GM18508 (cell line): ENCODE measurements around the gene RPL39L.
"Not testable (repeated sequence)": the region's sequence is repeated elsewhere in the genome, so short reads cannot be mapped to it uniquely, and the experiment has no call there.

Experiments
- ATAC-seq: cut with Tn5 transposase; IDR thresholded peaks from one replicate; pipeline ENCODE4 v1.9.1; 2021; ENCODE audit warnings: moderate number of reproducible peaks; ENCODE audit not compliant: insufficient read depth, unreplicated experiment

Gene RPL39L

DNA sequence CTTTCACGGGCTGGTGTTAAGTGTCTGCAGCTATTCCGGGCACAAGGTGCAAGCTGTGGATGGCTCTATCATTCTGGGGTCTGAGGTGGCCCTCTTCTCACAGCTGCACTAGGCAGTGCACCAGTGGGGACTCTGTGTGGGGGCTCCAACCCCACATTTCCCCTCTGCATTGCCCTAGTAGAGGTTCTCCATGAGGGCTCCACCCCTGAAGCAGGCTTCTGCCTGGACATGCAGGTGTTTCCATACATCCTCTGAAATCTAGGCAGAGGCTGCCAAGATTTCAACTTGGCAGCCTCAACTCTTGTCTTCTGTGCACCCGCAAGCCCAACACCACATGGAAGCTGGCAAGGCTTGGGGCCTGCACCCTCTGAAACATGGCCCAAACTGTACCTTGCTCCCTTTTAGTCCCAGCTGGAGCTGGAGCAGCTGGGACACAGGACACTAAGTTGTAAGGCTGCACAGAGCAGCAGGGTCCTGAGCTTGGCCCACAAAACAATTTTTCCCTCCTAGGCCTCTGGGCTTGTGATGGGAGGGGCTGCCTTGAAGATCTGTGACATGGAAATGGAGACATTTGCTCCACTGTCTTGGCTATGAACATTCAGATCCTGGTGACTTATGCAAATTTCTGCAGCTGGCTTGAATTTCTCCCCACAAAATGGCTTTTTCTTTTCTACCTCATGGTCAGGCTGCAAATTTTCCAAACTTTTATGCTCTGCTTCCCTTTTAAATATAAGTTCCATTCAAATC is 6.0 kb upstream of the RPL39L start:
- ATAC-seq = no peak

DNA sequence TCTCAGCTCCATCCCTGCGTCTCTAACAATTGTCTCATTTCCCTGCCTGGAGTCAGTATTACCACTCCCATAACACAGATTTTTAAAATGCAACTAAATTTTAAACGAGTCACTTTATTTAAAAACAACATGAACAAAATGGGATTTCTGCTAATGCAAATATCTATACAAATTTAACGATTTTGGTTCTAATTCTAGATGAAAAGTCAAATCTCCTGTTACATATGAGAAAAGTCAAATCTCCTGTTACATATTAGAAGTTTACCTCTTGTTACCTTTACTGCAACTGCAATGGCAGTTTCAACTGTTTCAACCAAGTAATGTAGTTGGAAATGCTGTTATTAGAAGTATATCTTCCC is 578 bp upstream of the RPL39L start:
- no peak for ATAC-seq

DNA sequence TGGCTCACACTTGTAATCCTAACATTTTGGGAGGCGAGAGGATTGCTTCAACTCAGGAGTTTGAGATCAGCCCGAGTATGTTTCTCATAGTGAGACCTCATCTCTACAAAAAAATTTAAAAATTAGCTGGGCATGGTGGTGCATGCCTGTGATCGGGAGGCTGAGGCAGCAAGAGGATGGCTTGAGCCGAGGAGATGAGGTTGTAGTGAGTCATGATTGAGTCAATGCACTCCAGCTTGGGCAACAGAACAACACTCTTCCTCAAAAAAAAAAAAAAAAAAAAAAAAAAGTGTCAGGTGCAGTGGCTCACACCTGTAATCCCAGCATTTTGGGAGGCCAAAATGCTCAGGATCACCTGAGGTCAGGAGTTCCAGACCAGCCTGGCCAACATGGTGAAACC is 2.4 kb downstream of the RPL39L start:
- no peak for ATAC-seq

DNA sequence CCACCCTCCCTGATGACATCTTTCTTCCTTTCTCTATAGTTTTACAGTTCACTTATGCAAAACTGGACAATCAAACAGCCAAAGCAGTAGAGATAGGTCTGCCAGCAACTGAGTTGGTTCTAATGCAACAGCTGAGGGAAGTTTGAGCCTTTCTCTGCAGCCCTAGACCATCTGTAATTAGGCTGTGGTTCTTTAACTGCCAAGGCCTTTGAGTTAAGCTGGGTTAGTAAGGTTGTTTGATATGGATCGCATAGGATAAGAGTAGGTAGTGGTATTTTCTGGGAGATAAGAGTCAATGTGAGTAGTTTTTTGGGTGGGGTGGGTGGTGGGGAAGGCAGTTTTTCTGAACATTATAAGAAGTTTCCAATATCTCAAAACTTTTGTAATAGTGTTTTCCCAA is 3.0 kb downstream of the RPL39L start:
- no peak for ATAC-seq

DNA sequence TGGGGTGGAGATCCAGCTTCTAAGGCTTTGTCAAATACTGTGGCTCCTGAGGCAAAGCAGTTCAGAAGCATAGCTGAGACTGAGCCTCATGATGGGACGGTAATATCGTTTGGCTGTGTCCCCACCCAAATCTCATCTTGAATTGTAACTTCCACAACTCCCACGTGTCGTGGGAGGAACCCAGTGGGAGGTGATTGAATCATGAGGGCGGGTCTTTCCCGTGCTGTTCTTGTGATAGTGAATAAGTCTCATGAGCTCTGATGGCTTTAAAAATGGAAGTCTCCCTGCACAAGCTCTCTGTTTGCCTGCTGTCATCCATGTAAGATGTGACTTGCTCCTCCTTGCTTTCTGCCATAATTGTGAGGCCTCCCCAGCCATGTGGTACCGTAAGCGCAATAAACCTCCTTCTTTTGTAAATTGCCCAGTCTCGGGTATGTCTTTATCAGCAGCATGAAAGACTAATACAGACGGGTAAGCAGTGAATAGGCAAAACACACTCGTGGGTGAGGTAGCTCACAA is 4.1 kb downstream of the RPL39L start:
- ATAC-seq = not testable (repeated sequence)

DNA sequence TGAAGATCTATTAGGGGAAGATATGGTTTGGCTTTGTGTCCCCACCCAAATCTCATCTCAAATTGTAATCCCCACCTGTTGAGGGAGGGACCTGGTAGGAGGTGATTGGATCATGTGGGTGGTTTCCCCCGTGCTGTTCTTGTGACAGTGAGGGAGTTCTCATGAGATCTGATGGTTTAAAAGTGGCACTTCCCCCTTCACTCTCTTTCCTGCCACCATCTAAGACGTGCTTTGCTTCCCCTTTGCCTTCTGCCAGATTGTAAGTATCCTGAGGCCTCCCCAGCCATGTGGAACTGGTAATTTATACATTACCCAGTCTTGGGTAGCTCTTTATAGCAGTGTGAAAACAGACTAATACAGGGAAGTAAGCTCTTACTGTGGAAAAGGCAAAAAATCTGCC is 6.1 kb downstream of the RPL39L start:
- ATAC-seq = not testable (repeated sequence)

DNA sequence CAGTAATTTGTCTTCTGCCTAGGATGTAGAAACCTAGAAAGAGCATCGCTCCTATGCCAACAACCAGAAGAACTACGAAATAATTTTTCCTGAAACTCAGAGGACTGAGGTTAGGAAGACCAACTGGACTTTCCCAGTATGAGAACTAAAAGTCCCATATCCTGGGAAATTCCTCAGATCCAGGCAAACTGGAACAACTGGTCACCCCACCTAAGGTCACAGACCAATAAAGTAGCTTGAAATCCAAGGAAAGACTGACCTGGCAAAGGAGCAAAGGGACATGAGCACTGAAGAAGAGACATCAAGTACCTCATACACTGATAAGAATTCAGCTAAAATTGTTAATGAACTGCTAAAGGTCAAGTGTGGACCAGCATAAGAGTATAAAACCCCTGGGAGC is 6.6 kb downstream of the RPL39L start:
- no peak for ATAC-seq

DNA sequence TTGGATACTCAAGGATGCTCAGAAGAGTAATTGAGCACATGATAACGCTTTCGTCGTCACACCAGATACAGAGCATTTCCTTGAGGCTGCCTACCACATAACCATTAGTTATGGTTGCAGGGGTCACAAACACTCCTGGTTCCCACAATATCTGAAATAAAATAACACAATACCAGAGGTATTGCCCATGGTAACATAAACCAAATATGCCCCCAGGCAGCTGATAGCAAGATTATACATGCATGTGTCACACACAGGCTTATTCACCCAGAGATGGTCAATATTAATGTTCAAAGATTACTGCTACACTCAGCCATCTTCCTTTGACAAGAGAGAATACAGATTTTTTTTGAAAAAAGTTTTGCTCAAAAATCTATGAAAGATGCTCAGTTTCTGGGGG is 7.3 kb downstream of the RPL39L start:
- ATAC-seq = no peak

DNA sequence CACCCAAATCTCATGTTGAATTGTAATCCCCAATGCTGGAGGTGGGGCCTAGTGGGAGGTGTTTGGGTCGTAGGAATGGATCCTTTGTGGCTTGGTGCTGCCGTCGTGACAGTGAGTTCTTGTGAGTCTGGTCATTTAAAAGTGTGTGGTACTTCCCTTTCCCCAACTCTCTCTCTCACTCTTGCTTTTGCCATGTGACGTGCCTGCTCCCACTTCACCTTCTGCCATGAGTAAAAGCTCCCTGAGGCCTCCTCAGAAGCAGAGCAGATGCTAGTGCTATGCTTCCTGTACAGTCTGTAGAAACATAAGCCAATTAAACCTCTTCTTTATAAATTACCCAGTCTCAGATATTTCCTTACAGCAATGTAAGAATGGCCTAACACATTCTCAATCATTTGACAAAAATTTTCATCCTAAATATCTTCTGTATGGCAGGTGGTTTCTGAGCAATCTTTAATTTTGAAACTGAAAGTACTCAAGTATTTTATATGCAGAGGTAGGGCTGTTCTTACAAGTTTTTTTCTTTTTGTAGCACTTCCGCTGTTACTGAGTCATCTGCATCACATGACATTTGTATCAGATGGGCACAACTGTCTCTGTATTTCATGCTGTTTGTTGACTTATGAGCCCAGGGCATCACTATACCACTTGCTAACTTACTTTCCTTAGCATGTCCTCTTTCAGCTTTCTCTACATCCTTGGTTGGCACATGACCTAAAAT is 8.8 kb downstream of the RPL39L start:
- peak; percentile 70 for ATAC-seq

DNA sequence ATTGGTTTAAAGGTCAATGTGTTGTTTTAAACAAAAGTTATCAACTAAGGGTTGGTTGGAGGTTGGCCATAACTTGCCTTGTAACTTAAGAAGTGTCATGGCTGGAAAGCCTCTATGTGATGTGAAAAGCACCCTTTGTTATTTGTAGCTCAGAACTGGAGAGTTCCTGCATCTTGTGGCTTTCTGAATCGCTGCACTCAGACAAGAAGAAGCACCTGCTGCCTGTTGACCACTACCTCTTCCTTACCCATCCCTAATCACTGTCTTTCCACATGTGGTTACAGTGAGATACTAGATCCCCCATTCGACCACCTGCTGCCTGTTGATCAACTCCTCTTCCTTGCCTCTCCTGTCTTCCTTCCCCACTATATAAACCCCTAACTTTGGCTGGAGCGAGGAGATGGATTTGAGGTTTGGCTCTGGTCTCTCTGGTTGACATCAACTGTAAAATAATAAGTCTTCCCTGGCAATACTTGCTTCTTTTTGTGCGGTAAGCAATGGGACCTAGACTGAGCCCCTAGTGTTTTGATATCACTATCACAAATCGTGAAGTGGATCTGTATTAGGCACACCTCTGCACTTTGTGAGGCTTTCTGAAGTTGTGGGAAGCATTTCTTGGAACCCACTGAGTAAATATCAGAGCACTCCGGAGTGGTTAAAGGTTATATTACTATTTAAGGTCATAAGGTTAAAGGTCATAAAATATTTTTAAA is 13.8 kb downstream of the RPL39L start:
- ATAC-seq = no peak

DNA sequence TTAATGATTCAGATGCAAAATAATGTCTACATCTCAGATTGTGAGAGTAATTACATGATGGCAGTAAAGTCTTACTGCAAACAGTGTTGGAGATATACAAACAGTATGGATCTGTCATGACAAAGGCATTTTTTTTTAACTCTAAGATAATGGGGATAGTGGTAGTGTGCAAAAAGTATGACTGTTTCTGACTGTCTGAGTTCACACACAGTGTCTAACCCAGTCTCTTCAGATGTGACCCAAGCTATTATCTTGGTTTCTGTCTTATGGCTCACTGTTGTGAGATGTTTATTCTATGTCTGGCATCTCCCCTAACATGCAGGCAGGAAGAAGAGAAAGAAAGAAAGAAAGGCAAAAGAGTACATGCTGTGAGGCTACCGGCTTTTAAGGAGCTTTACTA is 17.0 kb downstream of the RPL39L start:
- no peak for ATAC-seq

DNA sequence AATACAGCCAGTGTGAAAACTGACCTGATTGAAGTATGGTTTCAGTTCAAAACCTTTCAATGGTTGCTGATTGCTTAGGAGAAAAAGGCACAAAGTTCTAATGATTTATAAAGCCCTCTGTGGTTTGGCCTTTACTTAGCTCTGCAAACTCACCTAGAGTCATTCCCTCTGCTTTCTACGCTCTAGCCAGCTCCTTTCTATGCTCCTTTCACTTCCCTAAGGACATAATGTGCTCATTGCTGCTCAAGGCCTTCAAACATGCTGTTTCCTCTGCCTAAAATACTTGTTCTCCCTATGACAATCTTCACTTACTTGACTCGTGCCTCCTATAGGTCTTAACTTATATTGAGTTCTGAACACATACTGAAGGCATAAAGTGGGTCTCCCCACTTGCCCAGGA is 19.0 kb downstream of the RPL39L start:
- no peak for ATAC-seq

DNA sequence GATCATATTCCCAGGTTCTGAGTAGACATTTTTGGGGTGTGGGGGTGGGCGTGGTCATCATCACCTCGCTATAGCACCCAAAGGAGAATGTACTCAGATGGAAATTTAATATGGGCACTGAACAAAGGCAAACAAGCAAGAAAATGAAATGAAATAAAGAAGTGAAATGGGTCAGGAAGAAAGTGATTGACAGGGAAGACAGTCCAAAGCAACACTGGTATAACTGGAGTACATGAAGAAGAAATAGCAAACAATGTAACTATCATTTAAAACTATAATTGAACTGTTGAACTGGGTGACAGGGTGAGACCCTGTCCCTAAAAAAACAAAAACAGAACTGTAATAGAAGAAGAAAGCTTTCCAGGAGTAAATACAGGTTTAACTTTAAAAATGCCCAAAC is 24.8 kb downstream of the RPL39L start:
- ATAC-seq = no peak

DNA sequence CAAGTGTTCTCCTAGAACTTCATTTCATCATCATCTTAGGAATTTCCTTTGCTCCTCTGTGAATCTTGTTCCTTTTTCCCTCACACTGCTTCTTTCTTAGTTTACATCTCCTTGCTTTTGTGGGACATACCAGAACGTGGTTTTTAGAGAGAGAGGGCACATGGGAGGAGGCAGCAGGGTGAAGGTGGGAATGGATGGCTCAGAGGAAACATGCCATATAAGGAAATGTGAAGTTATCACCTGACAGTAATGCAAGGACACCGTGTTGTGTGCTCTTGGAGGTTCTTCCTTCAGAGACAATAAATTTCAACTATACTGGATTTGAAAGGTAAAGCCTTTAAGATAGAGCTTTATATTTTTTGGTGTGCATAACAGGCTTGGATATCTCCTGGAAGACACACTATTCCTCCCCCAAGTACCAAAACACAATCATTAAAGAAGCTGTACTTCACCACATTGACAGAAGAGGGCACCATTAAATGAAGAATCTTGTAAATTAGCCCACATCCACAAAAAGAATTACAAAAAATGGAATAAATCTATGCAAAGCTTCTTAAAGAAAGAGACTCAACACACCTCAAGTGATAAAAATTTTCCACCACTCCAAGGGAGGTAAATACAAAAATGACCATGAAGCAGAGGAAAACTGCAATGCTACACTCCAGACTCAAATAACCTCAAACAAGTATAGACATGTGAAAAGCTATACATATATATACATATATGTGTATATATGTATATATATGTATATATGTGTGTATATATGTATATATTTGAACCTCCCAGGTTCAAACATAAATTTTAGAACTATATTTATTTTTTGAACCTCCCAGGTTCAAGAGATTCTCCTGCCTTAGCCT is 26.1 kb downstream of the RPL39L start:
- ATAC-seq = no peak

DNA sequence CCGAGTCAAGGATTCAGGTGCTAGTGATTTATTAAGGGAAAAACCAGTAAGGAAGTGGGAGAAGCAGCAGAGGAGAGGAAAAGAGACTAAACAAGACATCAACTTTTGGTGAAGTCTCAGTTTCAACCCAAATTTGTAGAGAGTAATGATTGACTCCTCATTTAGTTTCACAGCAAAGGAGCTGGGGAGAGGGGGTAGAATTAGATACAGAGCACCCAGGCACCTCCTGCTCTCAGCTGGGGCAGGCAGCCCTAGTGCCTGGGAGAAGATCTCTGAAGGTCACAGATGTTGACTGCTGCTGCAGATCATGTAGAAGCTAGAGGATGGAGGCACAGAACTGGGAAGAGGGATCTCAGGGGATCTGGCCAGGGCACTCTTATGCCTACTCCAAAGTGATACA is 29.1 kb downstream of the RPL39L start:
- no peak for ATAC-seq

DNA sequence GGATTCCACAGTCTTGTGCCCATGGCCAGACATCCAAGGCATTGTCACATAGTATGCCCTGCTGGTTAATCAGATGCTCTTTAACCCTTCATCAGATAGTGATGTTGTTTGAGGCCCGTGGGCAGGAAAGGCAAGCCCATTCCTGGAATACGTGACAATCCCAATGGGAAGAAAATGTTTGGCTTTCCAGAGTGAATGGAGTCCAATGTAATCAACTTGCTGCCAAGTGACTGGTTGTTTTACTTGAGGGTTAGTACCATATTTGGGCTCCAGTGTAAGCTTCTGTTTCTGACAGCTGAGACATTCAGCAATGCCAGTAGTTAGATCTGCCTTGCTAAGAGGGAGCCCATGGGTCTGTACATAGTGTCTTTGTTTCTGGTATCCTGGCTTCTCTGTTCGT is 31.3 kb downstream of the RPL39L start:
- ATAC-seq = no peak

DNA sequence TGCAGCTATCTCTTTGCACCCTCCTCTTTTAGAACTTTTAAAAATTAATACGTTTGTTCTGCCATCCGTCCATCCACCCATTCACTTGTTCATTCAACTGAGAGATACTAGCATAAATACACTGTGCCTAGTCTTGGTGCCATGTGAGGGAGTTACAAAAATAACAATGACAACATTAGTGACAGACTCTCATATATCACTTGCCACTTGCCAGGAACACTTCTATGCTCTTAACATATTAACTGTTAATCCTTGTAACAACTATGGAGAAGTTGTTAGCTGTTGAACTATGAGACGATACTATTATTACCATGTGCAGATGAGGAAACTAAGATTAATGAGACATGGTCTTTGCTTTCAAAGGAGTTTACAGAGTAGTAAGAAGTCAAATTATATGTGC is 33.6 kb downstream of the RPL39L start:
- ATAC-seq = no peak

DNA sequence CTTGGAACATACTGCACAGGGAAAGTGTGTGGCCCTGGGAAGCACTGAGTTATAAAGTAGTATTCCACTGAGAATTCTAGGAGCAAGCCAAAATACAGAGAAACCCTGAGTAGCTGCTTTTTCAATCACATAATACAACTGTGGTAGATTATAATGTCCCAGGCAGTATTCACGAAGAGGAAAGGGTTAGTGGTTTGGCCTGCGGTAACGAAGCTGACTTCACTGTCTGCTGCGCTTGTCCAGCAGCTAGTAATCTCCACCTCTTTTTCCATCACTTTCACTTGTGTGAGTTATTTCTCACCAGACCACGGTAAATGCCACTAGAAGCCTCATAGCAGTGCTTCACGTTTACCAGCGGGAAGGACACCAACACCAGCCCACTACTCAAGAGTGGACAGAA is 34.4 kb downstream of the RPL39L start:
- no peak for ATAC-seq

DNA sequence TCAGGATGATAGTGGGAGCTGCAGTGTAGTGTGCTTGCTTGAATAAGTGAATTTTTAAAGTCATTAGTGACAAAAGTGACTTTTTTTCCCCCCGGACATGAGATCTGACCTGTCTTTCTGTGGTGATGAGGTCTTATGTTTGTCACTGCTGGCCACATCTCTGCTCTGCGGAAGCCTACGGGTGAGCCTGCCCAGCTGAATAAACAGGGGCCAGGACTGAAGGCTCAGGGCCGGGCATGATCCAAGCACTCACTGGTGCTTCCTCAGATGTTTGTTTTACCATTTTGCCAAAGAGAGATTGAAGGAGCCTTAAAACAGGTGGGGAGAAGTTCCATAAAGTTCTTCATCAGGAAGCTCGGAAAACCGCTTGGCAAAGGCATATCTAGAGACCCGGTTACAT is 35.0 kb downstream of the RPL39L start:
- ATAC-seq = no peak

DNA sequence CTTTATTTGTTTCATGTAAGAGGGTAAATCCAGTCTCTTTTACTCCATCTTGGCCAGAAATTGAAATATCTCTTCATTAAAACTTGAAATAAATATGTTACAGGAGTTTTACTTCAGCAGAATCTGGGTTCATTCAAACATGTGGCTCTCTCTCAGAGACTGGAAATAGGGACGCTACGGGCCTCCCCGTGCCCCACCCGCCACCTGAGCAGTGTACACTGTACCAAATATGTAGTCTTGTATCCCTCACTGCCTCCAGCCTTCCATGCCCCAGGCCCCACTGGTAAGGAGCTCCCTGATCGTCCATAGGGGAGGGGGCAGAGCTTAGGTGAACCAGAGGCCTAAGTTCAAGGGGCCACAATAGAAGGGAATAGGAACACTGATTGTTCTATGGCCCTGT is 36.0 kb downstream of the RPL39L start:
- ATAC-seq = no peak
